ENCODE results near the gene CACFD1. TPM values are rescaled to one million over a fixed set of nuclear protein-coding genes. Genes with fewer than 3 reads are reported as not detected.

Gene CACFD1
- total RNA-seq, 1 donor from 2014 or later: 4.3 TPM

DNA sequence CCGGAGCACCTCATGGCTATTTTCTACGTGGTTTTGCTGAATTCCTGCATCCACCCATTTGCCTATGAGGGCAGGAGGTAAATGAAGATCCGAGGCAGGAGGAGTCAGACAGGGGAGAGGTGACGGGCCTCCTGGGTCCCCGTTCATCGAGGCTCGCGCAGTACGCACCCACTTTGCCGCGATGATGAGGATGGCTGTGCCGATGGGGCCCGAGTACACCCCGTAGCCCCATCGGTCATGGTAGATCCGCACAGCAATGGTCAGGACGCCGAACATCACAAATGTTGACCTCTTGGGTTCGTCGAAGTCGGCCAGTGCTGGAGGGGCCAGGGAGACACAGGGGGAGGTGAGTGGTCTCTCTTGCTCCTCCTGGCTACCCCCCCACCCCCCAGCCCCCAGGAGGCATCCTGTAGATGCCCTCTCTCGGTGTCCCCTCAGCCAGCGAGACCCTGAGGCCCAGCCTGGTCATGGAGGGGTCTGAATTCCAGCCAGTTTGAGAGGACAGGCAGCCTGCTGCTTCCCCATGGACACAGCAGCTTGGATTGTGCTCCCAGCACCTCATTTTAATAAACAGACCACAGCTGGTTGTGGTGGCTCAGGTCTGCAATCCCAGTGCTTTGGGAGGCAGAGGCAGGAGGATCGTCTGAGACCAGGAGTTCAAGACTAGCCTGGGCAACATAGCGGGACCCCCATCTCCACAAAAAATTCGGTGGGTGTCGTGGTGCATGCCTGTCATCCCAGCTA, 59.1 kb downstream of the CACFD1 start:
- no peak for DNase-seq

- no peak for DNase-seq
These were observed 59.9 kb downstream of the CACFD1 start for GRCh38 chr9:133519693-133520092.

DNA sequence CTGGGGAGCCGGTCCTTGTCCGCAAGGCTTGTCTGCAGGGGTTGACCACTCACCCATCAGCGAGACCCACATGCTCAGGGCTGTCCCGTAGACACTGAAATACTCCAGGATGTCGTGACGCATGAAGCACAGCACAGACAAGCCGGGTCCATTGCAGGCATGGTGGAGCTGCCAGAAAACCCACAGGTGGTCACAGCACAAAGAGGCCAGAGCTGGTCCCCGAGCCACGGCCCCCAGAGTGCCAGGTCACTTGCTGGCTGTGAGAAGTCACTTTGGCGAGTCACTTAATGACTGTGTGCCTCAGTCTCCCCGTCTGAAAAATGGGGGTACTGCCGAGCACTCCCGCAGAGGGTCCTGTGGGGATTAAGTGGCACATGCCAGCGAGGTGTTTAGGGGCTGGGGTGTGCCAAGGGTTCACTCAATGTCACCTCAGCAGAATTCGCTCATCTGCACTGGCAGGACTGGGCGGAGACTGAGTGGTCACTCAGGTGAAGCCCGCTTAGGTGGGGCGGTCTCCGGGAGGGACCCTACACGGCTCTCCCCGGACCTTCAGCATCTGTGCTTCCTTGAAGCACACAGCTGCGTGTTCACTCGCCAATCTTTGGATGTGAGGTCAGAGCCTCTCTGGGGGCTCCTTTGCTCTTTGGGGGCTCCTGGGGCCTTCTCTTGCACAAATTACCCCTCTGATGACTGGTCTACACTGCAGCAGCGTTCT, 60.5 kb downstream of the CACFD1 start:
- DNase-seq: no peak

Other genes with a start within 250 kb of the CACFD1 start
- gene ABO, start 184.8 kb upstream of the CACFD1 start, total RNA-seq: 0.39 TPM
- 12.9 TPM for gene SURF6, start 123.8 kb upstream of the CACFD1 start, total RNA-seq
- gene MED22, start 111.8 kb upstream of the CACFD1 start, total RNA-seq: 12.4 TPM
- gene RPL7A, start 111.8 kb upstream of the CACFD1 start, total RNA-seq: 1,486 TPM
- 15.0 TPM for gene SURF1, start 103.5 kb upstream of the CACFD1 start, total RNA-seq
- 9.3 TPM for gene SURF2, start 103.4 kb upstream of the CACFD1 start, total RNA-seq
- gene SURF4, start 83.9 kb upstream of the CACFD1 start, total RNA-seq: 133 TPM
- gene STKLD1, start 83.6 kb upstream of the CACFD1 start, total RNA-seq: 0.49 TPM
- gene REXO4, start 42.0 kb upstream of the CACFD1 start, total RNA-seq: 11.3 TPM
- 3.2 TPM for gene ADAMTS13, start 37.6 kb upstream of the CACFD1 start, total RNA-seq
- gene SLC2A6, start 19.1 kb downstream of the CACFD1 start, total RNA-seq: 1.8 TPM
- 0.89 TPM for gene MYMK, start 65.0 kb downstream of the CACFD1 start, total RNA-seq
- gene ADAMTSL2, start 74.7 kb downstream of the CACFD1 start, total RNA-seq: 1.5 TPM
- not detected for gene FAM163B, start 149.4 kb downstream of the CACFD1 start, total RNA-seq
- under 0.01 TPM for gene DBH, start 176.4 kb downstream of the CACFD1 start, total RNA-seq